Motor neuron (in vitro differentiated cells): Measurements from ENCODE around the gene CAPZA2. TPM values are rescaled to one million over a fixed set of nuclear protein-coding genes. Genes with fewer than 3 reads are reported as not detected.
"Not testable (repeated sequence)": the region's sequence is repeated elsewhere in the genome, so short reads cannot be mapped to it uniquely, and the experiment has no call there.

ENCODE experiments used
- ATAC-seq, 8 experiments: fragments of 200-7000 bp; cut with Tn5 transposase; replicated peaks in 6 of 8; 2 replicates each; pipeline ENCODE4 v1.8.0; 2021; ENCODE audit warnings: mild to moderate bottlenecking in 8 of 8, moderate library complexity in 8 of 8
- H3K27ac ChIP-seq, 2 donors: fragments of 250-450 bp; sonication (Bioruptor Pico); 2 replicates each; pipeline ENCODE4 v1.9.0; 2021; ENCODE audit warnings: antibody characterized with exemption in 2 of 2, mild to moderate bottlenecking in 2 of 2, moderate library complexity in 1 of 2
- H3K4me1 ChIP-seq, 2 donors: fragments of 250-450 bp; sonication (Bioruptor Pico); replicated peaks in 1 of 2; 2 replicates each; pipeline ENCODE4 v1.6.1; 2021; ENCODE audit warnings: antibody characterized with exemption in 2 of 2, mild to moderate bottlenecking in 2 of 2, moderate library complexity in 1 of 2
- H3K4me3 ChIP-seq, 5 donors: fragments of 250-450 bp; sonication (Bioruptor Pico); 2 replicates each; pipeline ENCODE4 v1.9.0; 2021; ENCODE audit warnings: antibody characterized with exemption in 5 of 5, mild to moderate bottlenecking in 5 of 5, moderate library complexity in 4 of 5
- WGBS, 10 experiments: fragments of 450-650 bp; shearing (Covaris generic); methylation state at CpG; one replicate each; pipeline ENCODE4 v1.0.0; 2022; 5-methylcytosine and 5-hydroxymethylcytosine counted together
- in situ Hi-C, 9 experiments: fragments of 400-800 bp; cut with MboI; loops; one replicate each; pipeline ENCODE4 v1.15.0; 2021; ENCODE audit warnings: low sequenced_read_pairs in 9 of 9, low pct_unique_long_range_greater_than_20kb in 2 of 9; ENCODE audit not compliant: unreplicated experiment in 9 of 9
- total RNA-seq, 8 experiments: library from RNA; unstranded; fragments of 300-600 nt; gene quantifications; 2 replicates each; pipeline versions ENCODE4 v1.2.3 to v1.2.4, GENCODE V29; 2022

CAPZA2 gene
- total RNA-seq, 8 experiments from 2014 or later = 62.1 to 138 (median 91.1) TPM

DNA sequence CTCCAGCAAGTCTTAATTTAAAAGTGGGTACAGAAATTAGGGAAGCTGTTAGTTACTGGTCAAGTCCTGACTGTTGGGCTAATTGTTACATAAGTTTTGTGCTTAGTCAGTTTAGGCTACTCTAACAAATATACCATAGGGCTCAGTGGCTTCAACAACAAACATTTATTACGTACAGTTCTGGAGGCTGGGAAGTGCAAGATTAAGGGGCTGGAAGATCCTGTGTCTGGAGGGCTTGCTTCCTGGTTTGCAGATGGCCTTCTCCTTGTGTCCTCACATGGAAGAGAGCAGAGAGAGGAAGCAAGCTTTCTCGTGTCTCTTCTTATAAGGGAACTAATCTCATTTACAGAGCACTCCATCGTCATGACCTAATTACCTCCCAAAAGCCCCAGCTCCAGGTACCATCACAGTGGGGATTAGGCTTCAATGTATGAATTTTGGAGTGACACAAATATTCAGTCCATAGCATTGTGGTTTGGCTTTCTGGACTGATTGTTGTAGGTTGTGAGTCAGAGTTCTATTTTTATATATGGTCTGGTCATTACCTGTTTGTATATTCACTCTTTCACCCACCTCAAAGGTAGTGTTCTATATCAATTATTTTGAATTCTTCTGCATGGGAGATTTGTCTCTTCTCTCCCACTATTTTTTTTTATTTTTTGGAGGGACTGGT, 108.0 kb downstream of the CAPZA2 start:
- 67 to 100% (median 79%) methylated on average over 1 to 3 of the region's 3 CpGs; no CpG with 5 or more reads in 1 of the 10 experiments for WGBS, 10 experiments
- H3K4me1 ChIP-seq = peaks cover 8 to 29% of the 10 kb centered on the region in 2 donors
- no peak overlapping the region for H3K27ac ChIP-seq
- no peak overlapping the region for H3K4me3 ChIP-seq
- in situ Hi-C loops = no loop called here
- ATAC-seq = no peak

DNA sequence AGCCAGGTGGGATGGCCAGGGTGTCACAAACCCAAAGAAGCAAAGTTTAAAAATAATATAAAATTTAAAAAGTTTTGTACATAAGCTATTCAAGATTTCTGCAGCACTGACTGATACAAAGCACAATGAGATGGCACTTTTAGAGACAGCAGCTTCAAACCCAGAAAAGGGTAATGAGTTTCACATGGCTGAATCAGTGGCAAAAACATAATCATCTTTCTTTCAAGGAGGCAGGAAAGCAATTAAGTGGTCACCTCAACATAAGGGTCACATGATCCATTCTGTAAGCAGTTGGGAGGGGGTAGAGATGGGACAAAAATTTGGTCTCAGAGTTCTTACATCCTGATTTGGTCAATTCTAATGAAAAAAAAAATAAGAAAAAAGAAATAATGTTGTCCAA, 108.8 kb downstream of the CAPZA2 start:
- H3K27ac ChIP-seq, ATAC-seq, in situ Hi-C loops, H3K4me3 ChIP-seq: not testable (repeated sequence)
- peaks cover 8 to 29% of the 10 kb centered on the region in 2 donors for H3K4me1 ChIP-seq

Other genes with a start within 250 kb of the CAPZA2 start
- 10 to 100 TPM in 3 of 8 experiments, 1 to 10 TPM in 5; 1.5 to 52.7 (median 6.9) TPM for gene MET, start 190.4 kb upstream of the CAPZA2 start, total RNA-seq
- 10 to 100 TPM; 20.6 to 55.5 (median 42.4) TPM for gene ST7, start 90.9 kb downstream of the CAPZA2 start, total RNA-seq